Stimulated activated CD4-positive, alpha-beta T cell treated with anti-CD3 and anti-CD28 coated beads, Interleukin-2, amount 100 ng/mL, for 24 hours (primary cell): ENCODE results near the gene VASP.
"Not testable (repeated sequence)": the region's sequence is repeated elsewhere in the genome, so short reads cannot be mapped to it uniquely, and the experiment has no call there.

ENCODE experiments used
- DNase-seq, 2 donors: peaks; one replicate each; pipeline ENCODE4 v3.0.0-alpha.2; 2020

VASP gene

DNA sequence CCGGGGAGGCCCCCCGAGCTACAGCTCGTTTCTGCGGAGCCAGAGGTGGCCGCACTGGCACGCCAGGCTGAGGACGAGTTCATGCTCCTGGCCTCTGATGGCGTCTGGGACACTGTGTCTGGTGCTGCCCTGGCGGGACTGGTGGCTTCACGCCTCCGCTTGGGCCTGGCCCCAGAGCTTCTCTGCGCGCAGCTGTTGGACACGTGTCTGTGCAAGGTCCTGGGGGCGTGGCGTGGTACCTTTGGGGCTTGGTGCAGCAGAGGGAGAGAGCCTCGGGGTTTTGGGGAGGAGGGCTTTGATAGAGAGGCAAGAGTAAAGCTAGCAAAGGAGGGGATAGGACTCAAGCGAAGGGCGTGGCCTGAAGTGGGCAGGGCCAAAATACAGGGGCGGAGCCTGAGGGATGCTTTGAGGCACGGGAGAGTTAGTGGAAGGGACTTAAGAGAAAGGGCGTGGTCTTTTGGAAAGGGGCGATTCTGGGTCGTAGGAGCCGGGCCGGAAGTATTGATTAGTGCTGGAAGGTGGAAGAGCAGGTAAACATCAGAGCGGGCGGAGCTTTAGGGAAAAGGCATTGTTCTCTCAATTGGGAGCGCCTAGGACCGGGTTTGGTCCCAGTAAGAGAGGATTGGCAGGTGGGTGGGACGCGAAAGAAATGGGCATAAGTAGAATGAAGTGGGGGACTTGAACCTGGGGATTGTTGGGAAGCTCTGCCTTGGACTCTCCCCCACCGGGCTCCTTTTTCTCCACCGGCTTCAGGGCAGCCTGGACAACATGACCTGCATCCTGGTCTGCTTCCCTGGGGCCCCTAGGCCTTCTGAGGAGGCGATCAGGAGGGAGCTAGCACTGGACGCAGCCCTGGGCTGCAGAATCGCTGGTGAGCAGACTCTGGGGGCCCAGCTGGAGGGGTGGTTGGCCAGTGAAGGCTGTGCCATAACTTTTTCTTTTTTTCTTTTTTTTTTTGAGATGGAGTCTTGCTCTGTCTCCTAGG lies 7.8 kb upstream of the VASP start:
- DNase-seq, result peak; percentile 64 to 77

- no peak for DNase-seq
These were observed 6.2 kb upstream of the VASP start for GRCh38 chr19:45500918-45501729.

DNA sequence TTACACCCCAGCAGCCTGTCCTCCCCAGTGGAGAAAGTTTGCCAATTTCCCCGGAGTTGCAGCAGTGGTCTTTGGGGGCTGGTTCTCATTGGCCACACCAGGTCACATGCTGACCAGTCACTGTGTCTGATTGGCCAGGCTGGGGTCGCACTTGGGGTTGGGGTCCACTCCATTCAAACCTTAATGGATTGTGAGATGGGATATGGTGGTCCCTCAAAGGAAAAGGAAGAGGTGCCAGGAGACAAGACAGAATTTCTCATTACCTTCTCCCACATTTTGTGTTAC lies 5.6 kb upstream of the VASP start:
- no peak for DNase-seq

DNA sequence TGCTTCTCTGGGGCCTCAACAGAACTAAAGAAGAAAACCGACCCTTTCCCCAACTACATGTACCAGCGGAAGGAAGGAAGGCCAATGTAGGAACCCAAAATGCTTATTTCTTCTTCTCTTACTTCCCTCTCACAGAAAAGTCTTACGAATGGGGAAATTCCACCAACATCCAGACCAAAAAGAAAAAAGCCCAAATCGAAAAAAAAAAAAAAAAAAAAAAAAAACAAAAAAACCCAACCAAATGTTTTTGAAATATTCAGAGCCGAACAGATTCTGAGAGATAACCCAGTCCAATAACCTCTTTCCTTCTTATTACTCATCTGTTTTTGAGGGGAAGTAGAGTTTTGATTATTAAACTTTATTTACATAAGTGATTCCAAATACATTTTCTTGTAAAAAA lies 5.2 kb upstream of the VASP start:
- no peak for DNase-seq

DNA sequence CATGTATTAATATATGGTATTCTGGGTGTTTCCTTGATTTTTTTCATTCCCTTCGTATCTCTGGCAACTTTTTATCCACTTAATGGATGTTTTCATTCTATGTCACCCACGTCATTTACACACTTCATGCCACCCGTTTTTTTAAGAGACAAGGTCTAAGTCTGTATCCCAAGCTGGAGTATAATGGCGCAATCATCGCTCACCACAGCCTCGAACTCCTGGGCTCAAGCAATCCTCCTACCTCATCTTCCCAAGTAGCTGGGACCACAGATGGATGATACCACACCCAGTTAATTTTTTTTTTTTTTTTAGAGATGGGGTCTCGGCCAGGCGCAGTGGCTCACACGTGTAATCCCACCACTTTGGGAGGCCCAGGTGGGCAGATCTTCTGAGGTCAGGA lies 3.4 kb upstream of the VASP start:
- no peak for DNase-seq

DNA sequence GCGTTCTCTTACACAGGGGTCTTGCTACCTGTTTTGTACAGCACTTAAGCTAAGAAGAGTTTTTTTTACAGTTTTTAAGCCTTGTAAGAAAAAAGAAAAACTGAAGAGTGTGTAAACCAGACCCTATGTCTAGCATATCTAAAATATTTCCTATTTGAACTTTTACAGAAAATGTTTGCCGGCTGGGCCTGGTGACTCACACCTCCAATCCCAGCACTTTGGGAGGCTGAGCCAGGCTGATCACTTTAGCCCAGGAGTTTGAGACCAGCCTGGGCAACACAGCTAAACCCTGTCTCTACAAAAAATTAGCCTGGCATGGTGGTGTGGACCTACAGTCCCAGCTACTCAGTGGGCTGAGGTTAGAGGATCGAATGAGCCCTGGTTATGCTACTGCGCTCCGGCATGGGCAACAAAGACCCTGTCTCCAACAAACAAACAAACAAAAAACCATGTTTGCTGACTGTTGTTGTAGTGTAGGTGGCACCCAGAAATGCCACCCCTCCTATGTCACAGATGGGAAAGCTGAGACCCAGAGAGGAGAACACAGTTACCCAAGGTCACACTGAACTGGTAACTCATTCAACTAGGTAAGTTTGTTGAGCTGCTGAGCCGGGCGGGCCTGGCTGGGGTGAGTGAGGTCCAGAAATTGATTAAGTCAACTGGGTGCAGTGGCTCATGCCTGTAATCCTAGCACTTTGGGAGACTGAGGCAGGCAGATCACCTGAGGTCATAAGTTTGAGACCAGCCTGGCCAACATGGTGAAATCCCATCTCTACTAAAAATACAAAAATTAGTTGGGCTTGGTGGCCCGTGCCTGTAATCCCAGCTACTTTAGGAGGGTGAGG lies 1.9 kb upstream of the VASP start:
- DNase-seq, result no peak

DNA sequence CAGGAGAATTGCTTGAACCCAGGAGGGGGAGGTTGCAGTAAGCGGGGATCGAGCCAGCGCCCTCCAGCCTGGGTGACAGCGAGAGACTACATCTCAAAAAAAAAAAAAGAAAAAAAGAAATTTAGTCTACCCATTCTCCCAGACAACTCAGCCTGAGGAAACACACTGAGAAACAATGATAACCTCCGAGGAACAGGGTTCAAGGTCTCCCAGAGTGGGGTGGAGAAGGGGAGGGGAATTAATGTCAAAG lies 1.4 kb upstream of the VASP start:
- DNase-seq, result no peak

DNA sequence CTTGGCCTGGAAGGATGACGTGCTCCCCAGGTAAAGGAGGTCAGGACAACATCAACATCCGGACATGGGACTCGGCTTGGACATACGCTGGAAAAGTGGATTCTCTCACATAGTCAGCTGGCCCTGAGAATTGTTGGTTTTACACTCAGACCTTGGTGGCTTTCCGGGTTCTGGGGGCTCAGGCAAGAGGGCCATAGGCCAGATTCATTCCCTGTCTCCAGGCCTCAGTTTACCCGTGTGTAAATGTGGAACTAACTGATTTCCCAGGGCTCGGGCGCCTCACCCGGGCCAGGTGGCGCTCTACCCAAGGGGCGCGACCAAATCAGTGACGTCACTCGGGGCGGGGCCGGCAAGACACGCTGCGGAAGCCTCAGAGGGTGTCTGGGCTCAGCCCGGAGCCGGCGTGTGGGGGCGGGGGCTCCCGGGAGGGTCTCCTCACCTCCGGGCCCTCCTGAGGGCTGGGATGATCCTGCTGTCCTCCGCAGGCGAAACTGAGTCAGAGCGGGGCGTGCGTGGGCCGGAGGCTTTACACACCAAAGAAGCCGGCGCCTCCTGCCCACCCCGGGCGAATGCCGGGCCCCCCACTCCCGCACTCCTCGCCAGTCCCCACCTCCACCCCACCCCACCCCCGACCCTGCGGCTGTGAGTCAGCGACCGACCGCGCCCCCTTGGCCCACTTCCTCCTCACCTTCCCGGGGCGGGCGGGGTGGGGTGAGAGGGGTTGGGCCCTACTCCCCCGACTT lies 862 bp upstream of the VASP start:
- peak; percentile 99 to 100 for DNase-seq

DNA sequence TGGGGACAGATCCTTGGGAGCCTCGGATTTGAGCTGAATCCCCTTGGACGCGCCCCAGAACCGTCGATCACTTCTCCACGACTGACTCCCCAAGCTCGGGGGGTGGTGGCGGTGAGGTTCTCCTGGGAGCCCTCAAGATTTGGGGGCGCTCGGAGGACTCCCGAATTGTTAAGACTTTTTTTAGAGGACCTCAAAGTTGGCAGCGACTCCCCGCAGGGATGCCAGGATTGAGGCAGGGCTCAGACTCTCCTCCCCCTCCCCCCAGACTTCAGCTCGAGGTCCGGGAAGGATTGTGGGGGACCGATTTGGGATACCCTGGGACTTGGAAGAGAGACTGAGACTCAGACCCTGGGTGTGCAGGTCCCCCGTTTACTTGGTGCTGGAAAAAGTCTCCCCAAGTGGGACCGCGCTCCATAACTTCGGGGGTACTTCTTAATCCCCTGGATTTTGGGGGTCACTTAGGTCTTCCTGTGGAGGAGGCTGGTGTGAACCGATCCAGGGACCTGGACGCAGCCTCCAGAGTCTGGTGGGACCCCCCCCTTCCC lies 665 bp downstream of the VASP start:
- no peak for DNase-seq

GRCh38 chr19:45508417-45508860 lies 1.2 kb downstream of the VASP start:
- DNase-seq, result peak; percentile 50 to 67

DNA sequence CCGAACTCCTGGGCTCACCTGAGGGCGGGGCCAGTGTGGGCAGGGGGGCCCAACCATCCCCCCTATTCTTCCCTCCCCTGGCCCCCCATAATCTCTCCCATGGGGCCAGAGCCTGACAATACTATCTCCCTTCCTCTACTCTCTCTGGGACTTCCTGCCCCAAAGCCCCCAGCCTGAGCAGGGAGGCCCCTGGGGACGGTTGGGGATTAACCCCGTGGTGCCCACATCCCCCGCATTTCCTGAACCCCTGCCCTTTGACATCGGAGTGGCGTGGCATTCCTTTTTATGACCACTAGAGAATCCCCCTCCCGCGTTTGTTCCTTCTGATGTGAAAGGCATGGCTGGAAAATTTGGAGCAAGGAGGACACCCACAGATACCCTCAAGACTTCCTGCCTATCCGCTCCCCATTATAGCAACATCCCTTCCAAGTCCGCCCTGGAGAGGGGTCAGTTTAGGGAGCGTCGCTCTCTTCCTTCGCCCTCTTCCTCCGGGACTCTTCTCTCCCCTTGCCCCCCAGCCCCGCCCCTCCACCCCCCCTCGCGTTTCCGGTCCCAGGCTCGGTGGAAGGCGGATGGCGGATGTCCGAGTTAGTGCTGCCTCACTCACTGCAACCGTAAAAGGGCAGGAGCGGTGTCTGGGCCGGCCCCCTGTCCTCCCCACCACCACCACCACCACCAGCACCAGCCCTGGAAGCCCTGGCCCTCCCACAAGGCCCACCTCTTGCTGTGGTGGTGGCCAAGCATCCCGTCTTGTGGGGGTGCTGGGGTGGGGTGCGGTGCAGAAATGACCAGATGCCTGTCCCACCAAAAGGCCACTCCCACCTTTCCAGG lies 1.8 kb downstream of the VASP start:
- peak in 1 of 2 donors; percentile 58 for DNase-seq

- DNase-seq, result no peak
These were observed 2.4 kb downstream of the VASP start for GRCh38 chr19:45509692-45510015.

DNA sequence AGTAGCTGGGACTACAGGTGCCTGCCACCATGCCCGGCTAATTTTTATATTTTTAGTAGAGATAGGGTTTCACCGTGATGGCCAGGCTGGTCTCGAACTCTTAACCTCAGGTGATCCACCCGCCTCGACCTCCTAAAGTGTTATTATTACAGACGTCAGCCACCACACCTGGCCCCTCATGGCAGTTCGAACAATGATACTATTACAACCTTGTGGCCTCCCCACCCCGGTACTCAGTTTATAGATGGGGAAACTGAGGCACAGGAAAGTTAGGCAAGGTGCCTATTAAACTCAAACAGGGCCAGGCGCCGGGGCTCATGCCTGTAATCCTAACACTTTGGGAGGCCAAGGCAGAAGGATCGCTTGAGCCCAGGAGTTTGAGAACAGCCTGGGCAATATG lies 3.1 kb downstream of the VASP start:
- not testable (repeated sequence) for DNase-seq

- DNase-seq, result no peak
These were observed 3.8 kb downstream of the VASP start for GRCh38 chr19:45511074-45511473.

GRCh38 chr19:45512881-45513483 lies 5.7 kb downstream of the VASP start:
- no peak for DNase-seq

GRCh38 chr19:45514376-45515051 lies 7.2 kb downstream of the VASP start:
- no peak for DNase-seq

GRCh38 chr19:45515081-45515624 lies 7.9 kb downstream of the VASP start:
- DNase-seq, result peak in 1 of 2 donors; percentile 42

GRCh38 chr19:45515807-45516401 lies 8.6 kb downstream of the VASP start:
- DNase-seq, result peak in 1 of 2 donors; percentile 34

- DNase-seq, result no peak
These were observed 10.0 kb downstream of the VASP start for GRCh38 chr19:45517238-45517637.
